Esophagus mucosa (tissue), 1 donor: ENCODE results near the gene OR12D2. TPM values are rescaled to one million over a fixed set of nuclear protein-coding genes. Genes with fewer than 3 reads are reported as not detected.
"Not testable (repeated sequence)": the region's sequence is repeated elsewhere in the genome, so short reads cannot be mapped to it uniquely, and the experiment has no call there.

Source experiments
- ATAC-seq: fragments of 200-7000 bp; cut with Tn5 transposase; one replicate; pipeline ENCODE4 v1.9.1; 2020
- total RNA-seq: library from RNA; stranded (reverse); gene quantifications from one replicate; pipeline ENCODE4 v1.2.4, GENCODE V29; 2023
- donor health status: DM: yes; HTN: yes; CAD: no.

OR12D2 gene
- total RNA-seq = not detected

DNA sequence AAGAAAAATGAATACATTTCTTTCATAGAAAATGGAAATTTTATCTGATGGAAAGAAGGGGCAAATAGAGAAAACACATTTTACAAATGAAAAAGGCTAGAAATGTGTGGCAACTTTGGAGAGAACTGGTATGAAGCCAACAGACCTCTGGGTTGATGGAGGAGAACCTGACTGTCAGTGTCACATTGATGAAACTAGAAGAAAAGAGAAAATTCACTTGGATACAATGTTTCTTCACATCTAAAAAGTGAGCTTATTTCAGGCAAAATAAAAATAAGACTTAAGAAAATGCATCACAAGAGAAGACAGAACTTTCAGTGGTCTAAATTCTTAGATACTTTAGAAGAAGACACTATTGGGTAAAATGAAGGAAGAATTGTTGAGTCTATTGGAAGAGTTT is at the start of gene OR12D2:
TSS of gene OR12D2 (plus strand) at position 301 of the 400 bp plus-strand sequence. CDS start 1,069 bp downstream, outside the sequence.
- no peak for ATAC-seq

- ATAC-seq = not testable (repeated sequence)
Measured at GRCh38 chr6:29349348-29349747, 46.1 kb upstream of the OR12D2 start.

GRCh38 chr6:29354980-29355379 is 40.5 kb upstream of the OR12D2 start:
- ATAC-seq = no peak

DNA sequence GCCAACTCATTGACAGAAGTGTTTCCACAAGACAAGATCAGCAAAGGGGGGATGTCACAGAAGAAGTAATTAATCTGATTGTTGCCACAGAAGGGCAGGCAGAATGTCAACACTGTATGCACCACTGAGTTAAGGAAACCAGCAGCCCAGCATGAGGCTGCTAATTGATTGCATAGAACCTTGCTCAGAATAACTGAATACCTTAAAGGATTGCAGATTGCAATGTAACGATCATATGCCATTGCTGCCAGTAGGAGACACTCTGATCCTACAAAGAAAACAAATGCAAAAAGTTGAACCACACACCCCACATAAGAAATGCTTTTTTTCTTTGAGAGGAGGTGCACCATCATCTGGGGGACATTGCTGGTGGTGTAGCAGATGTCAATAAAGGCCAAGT is 39.8 kb upstream of the OR12D2 start:
- no peak for ATAC-seq

GRCh38 chr6:29368765-29369164 is 26.7 kb upstream of the OR12D2 start, which contains the start of gene OR5V1:
Gene OR5V1 (minus strand): TSS chr6:29368865. CDS start chr6:29356195, 12,670 bp downstream.
- no peak for ATAC-seq

DNA sequence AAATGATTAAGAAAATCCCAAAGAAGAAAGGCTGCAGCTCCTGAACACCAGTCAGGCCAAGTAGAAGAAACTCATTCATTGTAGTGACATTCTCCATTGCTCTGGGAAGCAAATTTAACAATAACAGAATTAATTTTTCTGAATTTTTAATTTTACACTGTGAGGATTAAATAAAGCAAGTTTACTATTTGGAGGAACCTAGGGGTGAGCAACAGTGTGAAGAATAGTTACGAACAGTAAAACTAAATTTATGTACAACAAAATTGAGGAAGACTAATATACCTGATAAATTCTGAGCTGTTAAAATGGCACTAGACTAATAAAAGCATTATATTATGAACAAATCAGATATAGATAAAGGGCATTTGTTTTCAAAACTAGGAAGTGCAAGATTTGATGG is 20.2 kb upstream of the OR12D2 start, which contains the start of gene OR12D3:
TSS of gene OR12D3 (minus strand) at position 101 of the 400 bp plus-strand sequence. CDS start at position 97, 4 bp downstream.
- no peak for ATAC-seq

- ATAC-seq = no peak
Measured at GRCh38 chr6:29376003-29376402, 19.4 kb upstream of the OR12D2 start.

DNA sequence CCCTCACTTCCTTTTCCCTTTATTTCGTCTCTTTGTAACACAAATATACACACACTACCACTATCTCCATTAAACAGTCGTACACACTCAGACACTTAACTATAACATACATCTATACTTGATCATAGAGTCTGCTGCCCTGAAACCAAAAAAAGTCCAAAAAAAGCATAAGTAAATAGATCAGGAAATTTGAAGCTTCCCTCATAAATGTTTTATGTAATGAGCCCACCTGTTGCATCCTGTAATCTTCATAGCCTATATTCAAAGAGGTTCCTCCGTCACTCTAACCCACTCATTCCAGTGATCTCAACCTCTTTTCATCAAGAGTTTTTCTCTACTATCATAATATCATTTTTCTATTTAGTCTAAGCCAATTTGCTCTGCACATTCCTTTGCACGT is 6.9 kb upstream of the OR12D2 start:
- no peak for ATAC-seq

DNA sequence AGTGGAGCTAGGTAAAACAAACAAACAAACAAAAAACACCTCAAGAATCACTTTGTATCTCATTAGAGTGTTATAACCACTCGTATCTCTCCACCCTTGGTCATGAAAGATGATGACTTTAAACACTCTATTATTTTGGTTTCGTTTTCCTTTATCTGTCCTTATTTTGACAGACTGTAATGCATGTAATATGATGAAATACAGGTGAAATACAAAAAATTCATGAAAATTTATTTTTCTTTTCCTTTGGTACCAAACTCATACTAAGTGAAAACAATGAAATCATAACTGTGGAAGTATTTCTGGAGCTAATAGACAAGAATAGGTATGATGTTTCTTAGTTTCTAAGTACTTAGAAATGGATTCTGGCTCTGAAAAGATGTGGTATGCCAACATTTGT is 4.1 kb downstream of the OR12D2 start:
- no peak for ATAC-seq

DNA sequence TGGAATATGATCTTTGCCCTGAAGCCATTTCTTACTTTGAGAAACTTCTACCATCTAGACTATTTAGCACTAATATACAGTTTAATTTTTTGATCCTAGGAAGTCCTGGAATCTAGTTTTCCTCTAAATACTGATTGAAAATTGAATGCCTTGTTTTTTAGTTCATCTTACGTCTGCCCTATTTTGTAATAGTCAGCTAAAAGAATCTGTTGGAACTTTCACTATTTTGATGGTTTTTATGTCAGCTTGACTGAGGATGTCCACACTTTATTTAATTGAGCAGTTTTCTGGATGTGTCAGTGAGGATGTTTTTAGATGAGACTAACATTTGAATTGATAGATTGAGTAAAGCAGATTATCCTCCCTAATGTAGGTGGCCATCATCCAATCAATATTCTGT is 8.4 kb downstream of the OR12D2 start:
- no peak for ATAC-seq

- no peak for ATAC-seq
Measured at GRCh38 chr6:29414588-29414987, 19.2 kb downstream of the OR12D2 start, which contains the start of gene OR12D1. Gene OR12D1 (plus strand): TSS chr6:29414928.

DNA sequence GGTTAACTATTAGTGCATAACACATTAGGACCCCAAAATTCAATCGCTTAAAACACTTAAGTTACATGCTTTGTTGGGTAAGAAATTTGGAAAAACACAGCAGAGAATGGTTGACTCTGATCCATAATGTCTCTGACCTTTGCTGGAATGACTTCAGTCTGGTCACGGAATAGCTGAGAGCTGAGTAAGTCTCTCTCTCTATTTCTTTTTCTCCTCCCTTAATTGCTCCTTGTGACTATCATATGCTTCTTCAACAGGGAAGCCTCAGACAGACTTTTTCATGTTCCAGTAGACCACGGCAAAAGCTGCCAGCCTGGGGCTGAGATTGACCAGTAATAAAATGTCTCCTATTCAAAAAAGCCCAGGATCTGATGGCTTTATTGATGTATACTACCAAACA is 24.1 kb downstream of the OR12D2 start:
- ATAC-seq = no peak

- no peak for ATAC-seq
Measured at GRCh38 chr6:29424168-29424567, 28.7 kb downstream of the OR12D2 start.

- no peak for ATAC-seq
Measured at GRCh38 chr6:29424575-29424974, 29.1 kb downstream of the OR12D2 start.

- ATAC-seq = no peak
Measured at GRCh38 chr6:29425075-29425474, 29.6 kb downstream of the OR12D2 start.

DNA sequence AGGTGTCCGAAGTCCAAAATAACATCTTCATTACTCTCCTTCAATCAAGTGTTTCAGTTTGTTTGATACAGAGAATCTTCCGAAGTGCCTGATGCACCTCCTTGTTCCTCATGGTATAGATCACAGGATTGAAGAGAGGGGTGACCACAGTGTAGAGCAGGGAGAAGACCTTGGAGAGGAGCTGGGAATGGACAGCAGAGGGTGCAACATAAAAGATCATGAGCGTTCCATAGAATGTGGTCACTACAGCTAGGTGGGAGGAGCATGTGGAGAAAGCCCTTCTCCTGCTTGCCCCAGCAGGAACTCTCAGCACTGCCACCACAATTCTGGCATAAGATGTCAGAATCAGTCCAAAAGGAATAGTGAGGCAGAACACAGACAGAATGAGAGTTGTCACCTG is 31.2 kb downstream of the OR12D2 start:
- no peak for ATAC-seq

DNA sequence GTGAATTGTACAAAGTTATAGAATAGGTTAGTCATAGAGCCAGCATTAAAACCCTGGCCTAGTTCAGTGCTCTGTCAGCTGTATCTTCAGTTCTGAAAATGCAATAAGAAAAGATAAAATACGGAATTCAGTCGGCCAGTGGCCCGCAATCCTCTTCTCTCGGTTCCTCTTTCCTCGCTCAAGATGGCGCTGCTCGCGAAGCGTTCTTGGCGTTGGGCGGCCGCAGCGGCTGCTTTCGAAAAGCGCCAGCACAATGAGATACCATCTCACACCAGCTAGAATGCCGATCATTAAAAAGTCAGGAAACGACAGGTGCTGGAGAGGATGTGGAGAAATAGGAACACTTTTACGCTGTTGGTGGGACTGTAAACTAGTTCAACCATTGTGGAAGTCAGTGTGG is 41.3 kb downstream of the OR12D2 start:
- not testable (repeated sequence) for ATAC-seq

GRCh38 chr6:29439006-29439405 is 43.6 kb downstream of the OR12D2 start, which contains the start of gene OR10C1:
Gene OR10C1 (plus strand): TSS chr6:29439306. CDS start chr6:29440016, 710 bp downstream.
- no peak for ATAC-seq

DNA sequence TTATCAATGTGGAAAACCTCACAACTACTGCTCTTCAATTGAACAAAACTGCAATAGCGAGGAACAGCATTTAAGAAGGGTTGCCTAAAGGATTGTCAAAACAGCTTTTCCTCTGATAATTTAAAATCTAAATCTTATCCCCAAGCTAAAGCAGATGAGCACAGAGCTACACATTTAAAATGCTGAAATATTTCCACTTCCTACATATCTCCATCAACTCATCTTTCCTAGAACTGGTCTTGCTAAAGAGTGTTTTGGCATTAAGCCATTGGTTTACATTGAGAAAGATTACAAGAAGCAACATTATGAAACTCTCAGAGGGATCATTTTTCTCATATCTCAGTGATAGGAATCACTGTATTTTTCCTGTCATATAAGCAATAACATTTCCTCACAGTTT is 47.3 kb downstream of the OR12D2 start:
- no peak for ATAC-seq

GRCh38 chr6:29444031-29444430 is 48.6 kb downstream of the OR12D2 start:
- not testable (repeated sequence) for ATAC-seq

Other genes starting within 250 kb of the OR12D2 start
- gene OR2J2, start 224.7 kb upstream of the OR12D2 start, total RNA-seq = not detected
- gene OR14J1, start 93.9 kb upstream of the OR12D2 start, total RNA-seq = not detected
- not detected for gene OR5V1, start 26.8 kb upstream of the OR12D2 start, total RNA-seq
- not detected for gene OR12D3, start 20.3 kb upstream of the OR12D2 start, total RNA-seq
- not detected for gene OR12D1, start 19.3 kb downstream of the OR12D2 start, total RNA-seq
- gene OR10C1, start 43.7 kb downstream of the OR12D2 start, total RNA-seq = not detected
- not detected for gene OR11A1, start 61.4 kb downstream of the OR12D2 start, total RNA-seq
- gene OR2H1, start 61.5 kb downstream of the OR12D2 start, total RNA-seq = not detected
- gene MAS1L, start 92.3 kb downstream of the OR12D2 start, total RNA-seq = not detected
- gene UBD, start 164.1 kb downstream of the OR12D2 start, total RNA-seq = 1.00 TPM
- gene OR2H2, start 189.5 kb downstream of the OR12D2 start, total RNA-seq = not detected
- gene GABBR1, start 237.6 kb downstream of the OR12D2 start, total RNA-seq = 7.7 TPM